ENCODE results near the gene HDAC9. TPM values are rescaled to one million over a fixed set of nuclear protein-coding genes. Genes with fewer than 3 reads are reported as not detected.

Gene HDAC9
- total RNA-seq, 1 experiment from 2014 or later, result 31.9 TPM

DNA sequence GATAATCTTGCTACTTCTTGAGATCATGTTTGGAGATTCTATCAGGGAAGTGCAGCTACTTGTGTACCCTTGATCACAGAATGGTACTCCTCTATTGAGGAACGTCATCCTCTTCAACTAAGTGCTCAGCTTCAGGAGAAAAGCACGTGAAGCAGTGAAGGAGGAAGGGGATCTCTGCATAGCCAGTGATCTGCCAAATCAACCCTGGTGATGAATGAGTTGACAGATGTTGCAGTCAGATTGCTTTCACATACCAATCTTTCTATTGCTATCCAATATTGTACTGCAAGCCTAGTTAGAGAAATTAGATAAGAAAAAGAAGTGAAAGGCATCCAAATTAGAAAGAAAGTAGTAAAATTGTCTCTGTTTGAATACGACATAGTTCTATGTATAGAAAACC, 312.5 kb downstream of the HDAC9 start:
- no peaks in the 10 kb centered on the region for H3K4me1 ChIP-seq (ENCODE audit: insufficient read depth, low read length, poor library complexity, severe bottlenecking)
- H3K4me3 ChIP-seq (ENCODE audit: low read depth, low read length, poor library complexity, severe bottlenecking), result no peak overlapping the region
- no peaks in the 10 kb centered on the region for H3K27me3 ChIP-seq (replicated peaks; ENCODE audit: insufficient read depth, low read depth, low read length, poor library complexity)
- H3K9me3 ChIP-seq (ENCODE audit: low read depth, low read length, poor library complexity, severe bottlenecking), result peaks cover 7% of the 10 kb centered on the region
- no peak for TF ChIP-seq EZH2 (IDR thresholded peaks at IDR 0.05; ENCODE audit: borderline replicate concordance, low read depth, low read length, poor library complexity, severe bottlenecking)
- TF ChIP-seq, protein P1, sequence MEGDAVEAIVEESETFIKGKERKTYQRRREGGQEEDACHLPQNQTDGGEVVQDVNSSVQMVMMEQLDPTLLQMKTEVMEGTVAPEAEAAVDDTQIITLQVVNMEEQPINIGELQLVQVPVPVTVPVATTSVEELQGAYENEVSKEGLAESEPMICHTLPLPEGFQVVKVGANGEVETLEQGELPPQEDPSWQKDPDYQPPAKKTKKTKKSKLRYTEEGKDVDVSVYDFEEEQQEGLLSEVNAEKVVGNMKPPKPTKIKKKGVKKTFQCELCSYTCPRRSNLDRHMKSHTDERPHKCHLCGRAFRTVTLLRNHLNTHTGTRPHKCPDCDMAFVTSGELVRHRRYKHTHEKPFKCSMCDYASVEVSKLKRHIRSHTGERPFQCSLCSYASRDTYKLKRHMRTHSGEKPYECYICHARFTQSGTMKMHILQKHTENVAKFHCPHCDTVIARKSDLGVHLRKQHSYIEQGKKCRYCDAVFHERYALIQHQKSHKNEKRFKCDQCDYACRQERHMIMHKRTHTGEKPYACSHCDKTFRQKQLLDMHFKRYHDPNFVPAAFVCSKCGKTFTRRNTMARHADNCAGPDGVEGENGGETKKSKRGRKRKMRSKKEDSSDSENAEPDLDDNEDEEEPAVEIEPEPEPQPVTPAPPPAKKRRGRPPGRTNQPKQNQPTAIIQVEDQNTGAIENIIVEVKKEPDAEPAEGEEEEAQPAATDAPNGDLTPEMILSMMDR (conservative IDR thresholded peaks at IDR 0.05; ENCODE audit: low read depth, low read length), result no peak
- no peak overlapping the region for H3K27ac ChIP-seq (ENCODE audit: low read depth, low read length, poor library complexity, severe bottlenecking)
- H3K36me3 ChIP-seq (ENCODE audit: insufficient read depth, low read length, poor library complexity, severe bottlenecking), result no peaks in the 10 kb centered on the region
- intact Hi-C loops (cut with micrococcal nuclease; ENCODE audit: unreplicated experiment), result no loop called here
- POLR2A ChIA-PET (ENCODE audit: low non-redundant PET), result no interaction called here
- no peak for DNase-seq (ENCODE audit: low spot score)
- no TSS peak for BruUV-seq (replicated peaks)
- CTCF ChIA-PET, result no interaction called here

DNA sequence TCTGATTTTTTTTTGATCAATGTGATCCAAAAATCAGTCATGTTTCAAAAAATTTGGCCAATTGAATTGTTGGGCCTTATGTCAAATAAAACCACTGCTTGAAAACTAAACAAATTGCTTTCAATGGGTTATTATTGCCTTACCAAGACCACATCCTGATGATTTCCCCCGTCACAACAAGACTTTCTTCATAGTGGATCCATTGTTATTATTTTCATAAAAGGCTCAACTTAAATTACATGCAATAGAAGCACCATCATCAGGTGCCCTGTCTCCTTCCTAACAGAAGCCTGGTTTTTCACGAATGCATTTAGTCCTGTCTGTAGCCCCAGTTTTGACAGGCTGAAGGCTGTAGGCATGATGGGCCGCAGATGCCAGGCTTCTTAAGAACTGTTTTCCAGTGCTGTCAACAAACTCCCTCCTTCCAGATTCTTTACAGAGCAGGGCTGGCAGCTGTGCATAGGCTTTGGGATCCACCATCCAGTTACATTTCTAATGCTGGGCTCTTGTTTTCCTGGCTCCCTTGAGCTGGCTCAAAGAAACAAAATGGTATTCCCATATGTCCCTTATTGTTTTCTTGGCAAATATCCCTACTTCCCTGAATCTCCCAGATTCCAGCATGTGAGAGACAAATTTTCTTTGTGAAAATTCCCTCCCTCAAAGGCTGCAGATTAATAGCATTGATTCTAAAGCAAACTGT, 319.9 kb downstream of the HDAC9 start:
- Histone ChIP-seq H3K4me3 (ENCODE audit: low read depth, low read length, poor library complexity, severe bottlenecking) (no peak overlapping the region), H3K9me3 (ENCODE audit: low read depth, low read length, poor library complexity, severe bottlenecking) (peaks cover 15% of the 10 kb centered on the region), H3K27me3 (replicated peaks; ENCODE audit: insufficient read depth, low read depth, low read length, poor library complexity) (no peaks in the 10 kb centered on the region), H3K36me3 (ENCODE audit: insufficient read depth, low read length, poor library complexity, severe bottlenecking) (no peaks in the 10 kb centered on the region), H3K27ac (ENCODE audit: low read depth, low read length, poor library complexity, severe bottlenecking) (no peak overlapping the region), H3K4me1 (ENCODE audit: insufficient read depth, low read length, poor library complexity, severe bottlenecking) (no peaks in the 10 kb centered on the region)
- no peak for DNase-seq (ENCODE audit: low spot score)
- ChIA-PET CTCF (no interaction called here), POLR2A (ENCODE audit: low non-redundant PET) (no interaction called here)
- intact Hi-C loops (cut with micrococcal nuclease; ENCODE audit: unreplicated experiment), result no loop called here
- no TSS peak for BruUV-seq (replicated peaks)
- TF ChIP-seq EZH2 (IDR thresholded peaks at IDR 0.05; ENCODE audit: borderline replicate concordance, low read depth, low read length, poor library complexity, severe bottlenecking), result no peak
- TF ChIP-seq, protein P1 (conservative IDR thresholded peaks at IDR 0.05; ENCODE audit: low read depth, low read length), result no peak

DNA sequence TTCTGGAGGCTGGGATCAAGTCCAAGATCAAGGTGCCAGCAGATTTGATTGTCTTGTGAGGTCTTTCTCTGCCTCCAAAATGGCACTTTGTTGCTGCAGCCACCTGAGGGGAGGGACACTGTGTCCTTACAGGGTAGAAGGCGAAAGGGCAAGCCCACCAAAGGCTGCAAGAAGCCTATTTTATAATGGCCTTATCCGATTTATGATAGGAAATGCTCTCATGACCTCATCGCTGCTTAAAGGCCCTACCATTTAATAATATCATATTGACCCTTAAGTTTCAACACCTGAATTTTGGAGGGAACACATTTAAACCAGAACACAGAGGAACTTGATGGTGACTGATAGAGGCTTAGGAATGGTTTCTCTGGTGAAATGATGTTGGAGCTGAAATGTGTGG, 325.4 kb downstream of the HDAC9 start:
- Histone ChIP-seq H3K4me1 (ENCODE audit: insufficient read depth, low read length, poor library complexity, severe bottlenecking) (no peaks in the 10 kb centered on the region), H3K27ac (ENCODE audit: low read depth, low read length, poor library complexity, severe bottlenecking) (no peak overlapping the region), H3K27me3 (replicated peaks; ENCODE audit: insufficient read depth, low read depth, low read length, poor library complexity) (no peaks in the 10 kb centered on the region), H3K9me3 (ENCODE audit: low read depth, low read length, poor library complexity, severe bottlenecking) (no peaks in the 10 kb centered on the region), H3K4me3 (ENCODE audit: low read depth, low read length, poor library complexity, severe bottlenecking) (no peak overlapping the region), H3K36me3 (ENCODE audit: insufficient read depth, low read length, poor library complexity, severe bottlenecking) (no peaks in the 10 kb centered on the region)
- ChIA-PET POLR2A (ENCODE audit: low non-redundant PET) (no interaction called here), CTCF (no interaction called here)
- BruUV-seq (replicated peaks), result no TSS peak
- TF ChIP-seq EZH2 (IDR thresholded peaks at IDR 0.05; ENCODE audit: borderline replicate concordance, low read depth, low read length, poor library complexity, severe bottlenecking), result no peak
- TF ChIP-seq, protein P1 (conservative IDR thresholded peaks at IDR 0.05; ENCODE audit: low read depth, low read length), result no peak
- intact Hi-C loops (cut with micrococcal nuclease; ENCODE audit: unreplicated experiment), result no loop called here
- DNase-seq (ENCODE audit: low spot score), result no peak
